Neural progenitor cell (in vitro differentiated cells): ENCODE measurements around the gene FAM163B.

Experiments
- CTCF ChIP-seq: fragments of 200-600 bp; sonication (generic); IDR thresholded peaks from 2 replicates; pipeline ENCODE4 v1.5.1; 2017; ENCODE audit warnings: antibody characterized with exemption, mild to moderate bottlenecking
- EZH2 ChIP-seq: fragments of 200-600 bp; sonication (generic); IDR thresholded peaks from 2 replicates; pipeline ENCODE4 v1.6.1; 2017; ENCODE audit warnings: antibody characterized with exemption, mild to moderate bottlenecking, moderate library complexity

- no peak for TF ChIP-seq CTCF
- TF ChIP-seq EZH2: no peak
Measured at GRCh38 chr9:133529457-133529856, 79.7 kb downstream of the FAM163B start.
